Panc1 (cell line): ENCODE data around the gene TMEM91. TPM values are rescaled to one million over a fixed set of nuclear protein-coding genes. Genes with fewer than 3 reads are reported as not detected.

Experiments
- ATAC-seq: fragments of 200-7000 bp; cut with Tn5 transposase; 2 replicates; pipeline ENCODE4 v1.9.1; 2020; ENCODE audit warnings: mild to moderate bottlenecking, moderate library complexity
- BruUV-seq: library from RNA; stranded (reverse); fragments of 400-500 nt; replicated peaks from 2 replicates; lab custom pipeline; 2021; lab: Mats Ljungman, UMichigan
- CTCF ChIA-PET: fragments of 300-600 bp; sonication (Branson Sonifier 250); formaldehyde crosslinking; loops from one replicate; lab custom pipeline; 2022; ENCODE audit warnings: antibody characterized with exemption; lab: Charles Lee
- POLR2A ChIA-PET: fragments of 300-600 bp; sonication (Branson Sonifier 250); formaldehyde crosslinking; loops from one replicate; lab custom pipeline; 2022; ENCODE audit warnings: antibody characterized with exemption; lab: Charles Lee
- DNase-seq: peaks from one replicate; pipeline ENCODE4 v3.0.0-alpha.2; 2010; ENCODE audit warnings: low read depth, low spot score
- H3K27ac ChIP-seq: 2 replicates; pipeline ENCODE4 v1.5.1; 2011; ENCODE audit warnings: mild to moderate bottlenecking, low read length, inconsistent platforms
- H3K27me3 ChIP-seq: fragments of 200-500 bp; sonication (Bioruptor generic); 2 replicates; pipeline ENCODE4 v1.6.0; 2014; ENCODE audit warnings: low read length, inconsistent platforms; ENCODE audit not compliant: control insufficient read depth, insufficient read depth
- H3K36me3 ChIP-seq: fragments of 200-500 bp; sonication (Bioruptor generic); 2 replicates; pipeline ENCODE4 v1.5.1; 2014; ENCODE audit warnings: inconsistent platforms, mild to moderate bottlenecking, low read length, moderate library complexity; ENCODE audit not compliant: control insufficient read depth, insufficient read depth
- H3K4me1 ChIP-seq: 2 replicates; pipeline ENCODE4 v1.5.1; 2011; ENCODE audit warnings: inconsistent platforms, mild to moderate bottlenecking, low read length, moderate library complexity; ENCODE audit not compliant: control insufficient read depth, insufficient read depth
- H3K4me3 ChIP-seq, 2 experiments: 2 replicates each; pipeline ENCODE4 v1.5.1; 2011 to 2012; ENCODE audit warnings: low read depth in 2 of 2, low read length in 2 of 2, mild to moderate bottlenecking in 2 of 2, inconsistent platforms in 1 of 2, moderate library complexity in 1 of 2
- H3K9me3 ChIP-seq: fragments of 200-500 bp; sonication (Bioruptor generic); 2 replicates; pipeline ENCODE4 v1.5.1; 2014; ENCODE audit warnings: low read depth, mild to moderate bottlenecking, inconsistent platforms, low read length, moderate library complexity; ENCODE audit not compliant: control insufficient read depth, insufficient read depth
- CTCF ChIP-seq: fragments of 450-650 bp; IDR thresholded peaks from 2 replicates; pipeline ENCODE4 v1.5.1; 2017; ENCODE audit warnings: mild to moderate bottlenecking
- POLR2AphosphoS5 ChIP-seq: IDR thresholded peaks from 2 replicates; pipeline ENCODE4 v1.6.1; 2012; ENCODE audit warnings: mild to moderate bottlenecking, low read depth, low read length, moderate library complexity
- REST ChIP-seq, 2 experiments: IDR thresholded peaks; 2 replicates each; pipeline ENCODE4 v1.6.1; 2011 to 2012; ENCODE audit warnings: low read depth in 2 of 2, control low read depth in 1 of 2, low read length in 1 of 2, mild to moderate bottlenecking in 1 of 2, moderate library complexity in 1 of 2; ENCODE audit not compliant: insufficient read depth in 1 of 2
- SIN3A ChIP-seq: IDR thresholded peaks from 2 replicates; pipeline ENCODE4 v1.6.1; 2012; ENCODE audit warnings: low read depth, mild to moderate bottlenecking, low read length, moderate library complexity, borderline replicate concordance; ENCODE audit not compliant: insufficient read depth
- TCF7L2 ChIP-seq: IDR thresholded peaks from 2 replicates; pipeline ENCODE4 v1.6.1; 2011; ENCODE audit warnings: mild to moderate bottlenecking, low read depth, low read length, inconsistent platforms
- in situ Hi-C: cut with HindIII; loops from 2 replicates; pipeline ENCODE4 v1.10.0; 2016; ENCODE audit warnings: low sequenced_read_pairs, low pct_unique_long_range_greater_than_20kb
- intact Hi-C: fragments of 100-400 bp; cut with micrococcal nuclease; formaldehyde crosslinking; loops from one replicate; pipeline ENCODE4 v1.10.0; 2022; ENCODE audit not compliant: unreplicated experiment
- total RNA-seq: library from RNA; stranded (reverse); gene quantifications from one replicate; pipeline ENCODE4 v1.2.1, GENCODE V29; 2021; ENCODE audit not compliant: unreplicated experiment

Gene TMEM91
- total RNA-seq, 1 experiment from 2014 or later: 4.4 TPM

GRCh38 chr19:41412953-41413352 is 36.6 kb downstream of the TMEM91 start:
- in situ Hi-C loops: no loop called here
- Histone ChIP-seq H3K27ac (no peak overlapping the region), H3K4me3 (no peak overlapping the region), H3K36me3 (no peaks in the 10 kb centered on the region), H3K4me1 (no peaks in the 10 kb centered on the region), H3K9me3 (no peaks in the 10 kb centered on the region), H3K27me3 (no peaks in the 10 kb centered on the region)
- POLR2A ChIA-PET: no interaction called here
- CTCF ChIA-PET: no interaction called here
- DNase-seq (no peak), ATAC-seq (no peak)
- no TSS peak for BruUV-seq
- TF ChIP-seq CTCF (no peak), TCF7L2 (no peak), SIN3A (no peak), REST (IDR thresholded peaks at IDR 0.05; ENCODE audit: insufficient read depth in 1 of 2, low read depth in 2 of 2, low read length in 1 of 2) (no peak), POLR2AphosphoS5 (no peak)
- intact Hi-C loops: no loop called here

- intact Hi-C loops: no loop called here
- CTCF ChIA-PET: no interaction called here
These were observed 37.6 kb downstream of the TMEM91 start for GRCh38 chr19:41413947-41414346.

More at GRCh38 chr19:41413947-41414346, 37.6 kb downstream of the TMEM91 start:
- in situ Hi-C loops: no loop called here
- no peaks in the 10 kb centered on the region for H3K27me3 ChIP-seq
- POLR2A ChIA-PET: no interaction called here
- TF ChIP-seq TCF7L2 (no peak), POLR2AphosphoS5 (no peak), REST (IDR thresholded peaks at IDR 0.05; ENCODE audit: insufficient read depth in 1 of 2, low read depth in 2 of 2, low read length in 1 of 2) (no peak), CTCF (no peak), SIN3A (no peak)
- ATAC-seq (no peak), DNase-seq (no peak)
- H3K9me3 ChIP-seq: no peaks in the 10 kb centered on the region
- no peak overlapping the region for H3K27ac ChIP-seq
- H3K36me3 ChIP-seq: no peaks in the 10 kb centered on the region
- H3K4me1 ChIP-seq: no peaks in the 10 kb centered on the region
- no peak overlapping the region for H3K4me3 ChIP-seq
- BruUV-seq: no TSS peak
